HG03103 (cell line): ENCODE data around the gene PDK2.

Source experiments
- ATAC-seq: cut with Tn5 transposase; IDR thresholded peaks from one replicate; pipeline ENCODE4 v1.9.1; 2021; ENCODE audit warnings: low read depth; ENCODE audit not compliant: unreplicated experiment

The PDK2 gene

DNA sequence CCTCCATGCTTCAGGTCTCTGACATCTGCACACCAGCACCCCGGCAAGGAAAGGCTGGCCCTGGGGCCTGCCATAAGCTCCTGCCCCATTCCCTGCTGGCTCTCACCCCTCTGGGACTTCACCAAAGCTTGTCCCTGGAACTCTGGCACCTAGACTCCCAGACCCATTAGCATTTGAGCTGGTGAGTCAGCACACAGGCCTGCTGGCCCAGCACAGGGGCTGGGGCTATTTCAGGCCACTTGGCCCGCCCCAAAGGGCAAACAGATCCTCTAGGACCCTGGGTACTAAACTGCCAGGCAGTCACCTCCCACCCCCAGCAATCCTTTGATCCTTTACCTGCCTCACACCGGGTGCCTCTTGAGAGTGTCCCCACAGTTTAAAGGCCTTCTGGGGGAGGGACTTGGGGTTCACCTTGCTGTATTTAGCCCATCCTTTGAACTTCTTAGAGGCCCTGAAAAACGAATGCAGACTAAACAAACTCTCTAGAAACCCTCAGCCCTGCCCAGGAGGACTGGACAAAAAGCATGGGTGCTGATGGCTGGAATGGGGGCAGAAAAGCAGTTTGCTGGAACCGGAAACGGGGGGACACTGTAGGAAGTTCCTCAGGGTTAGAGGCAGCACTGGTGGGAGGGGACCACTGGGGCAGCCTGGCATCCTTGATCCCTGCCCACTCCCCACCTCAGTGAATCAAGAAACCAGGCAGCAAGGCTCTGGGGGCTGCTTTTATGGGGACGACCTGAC lies 38.0 kb downstream of the PDK2 start:
- ATAC-seq, result no peak

DNA sequence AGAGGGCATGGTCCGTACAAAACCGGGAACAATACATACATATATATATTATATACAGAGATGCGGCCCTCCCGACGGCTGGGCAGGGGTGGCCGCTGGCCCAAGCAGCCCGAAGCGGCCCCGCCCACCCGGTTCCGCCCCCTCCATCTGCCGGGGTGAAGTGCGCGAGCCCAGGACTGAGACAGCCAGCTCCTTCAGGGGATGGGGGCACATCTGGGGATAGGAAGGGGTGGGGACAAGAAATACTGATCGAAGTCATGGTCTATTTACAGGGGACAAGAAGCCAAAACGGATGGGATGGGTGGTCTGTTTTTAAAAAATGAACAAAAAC lies 38.6 kb downstream of the PDK2 start:
- ATAC-seq, result no peak

DNA sequence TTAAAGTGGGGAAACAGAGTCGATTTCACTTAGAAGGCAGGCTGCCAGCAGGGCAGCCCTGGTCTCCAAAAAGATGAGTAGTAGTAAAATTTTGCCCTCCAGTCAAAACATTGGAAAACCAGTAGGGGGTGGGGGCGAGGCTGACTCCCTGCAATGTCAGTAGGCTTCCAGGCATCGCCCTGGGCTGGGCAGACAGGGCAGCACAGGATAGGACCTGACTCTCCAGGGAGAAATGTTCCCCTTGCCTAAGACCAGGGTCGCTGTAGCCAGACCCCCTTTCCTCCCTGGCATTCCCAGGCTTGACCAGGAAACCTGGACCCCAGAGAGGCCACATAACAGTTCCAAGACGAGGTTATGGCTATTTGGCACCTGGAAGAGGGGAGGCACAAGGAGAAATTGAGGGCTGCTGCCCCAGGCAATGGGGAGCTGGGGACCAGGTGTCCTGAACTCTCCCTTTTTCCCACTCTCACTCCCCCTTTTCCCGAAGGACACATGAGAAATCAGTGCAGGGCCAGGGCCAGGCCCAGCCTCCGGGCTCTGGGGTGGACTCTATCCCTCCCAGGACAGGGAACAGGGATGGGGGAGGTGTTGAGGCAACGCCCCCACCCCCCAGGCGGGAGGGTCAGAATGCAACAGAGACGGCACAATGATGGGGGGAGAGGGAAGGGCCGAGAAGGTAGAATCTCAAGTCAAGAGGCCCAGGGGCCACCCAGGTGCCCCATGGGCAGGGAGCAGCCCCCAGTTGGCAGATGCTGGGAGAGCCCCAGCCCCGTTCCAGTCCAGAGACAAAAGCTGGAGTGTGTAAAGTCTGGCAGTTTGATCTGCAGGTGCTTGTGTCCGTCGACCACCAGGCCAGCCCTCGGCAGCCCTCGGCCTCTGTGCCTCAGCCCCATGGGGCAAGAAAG lies 39.3 kb downstream of the PDK2 start:
- no peak for ATAC-seq

- no peak for ATAC-seq
Measured at GRCh38 chr17:50135316-50136095, 40.4 kb downstream of the PDK2 start.

DNA sequence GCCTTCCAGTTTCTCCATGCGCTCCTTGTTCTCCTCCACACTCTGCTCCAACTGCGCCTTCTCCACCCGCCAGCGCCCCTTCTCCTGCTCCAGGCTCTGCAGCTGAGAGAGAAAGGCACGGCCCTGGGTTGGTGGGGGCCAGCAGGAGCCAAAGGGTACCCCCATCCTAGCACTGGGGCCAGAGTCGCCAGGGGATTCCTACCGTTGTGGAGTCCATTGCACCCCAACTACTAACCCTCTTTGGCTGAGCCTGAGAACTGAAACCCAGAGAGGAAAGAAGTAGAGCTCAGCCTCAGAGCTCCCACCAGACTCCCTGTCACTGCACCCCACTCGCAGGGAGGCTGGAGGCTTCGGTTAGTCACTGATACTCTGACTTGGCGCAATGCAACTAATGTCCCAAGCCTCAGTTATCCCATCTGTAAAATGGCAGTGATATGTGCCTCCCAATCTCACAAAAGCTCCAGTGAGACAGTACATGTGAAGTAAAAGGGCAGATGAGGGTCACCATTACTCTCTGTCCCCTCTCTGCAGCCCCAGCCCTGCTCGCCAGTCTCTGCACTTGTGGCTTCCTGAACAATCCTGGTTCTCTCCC lies 41.0 kb downstream of the PDK2 start:
- no peak for ATAC-seq

- no peak for ATAC-seq
Measured at GRCh38 chr17:50137042-50137441, 41.9 kb downstream of the PDK2 start.

DNA sequence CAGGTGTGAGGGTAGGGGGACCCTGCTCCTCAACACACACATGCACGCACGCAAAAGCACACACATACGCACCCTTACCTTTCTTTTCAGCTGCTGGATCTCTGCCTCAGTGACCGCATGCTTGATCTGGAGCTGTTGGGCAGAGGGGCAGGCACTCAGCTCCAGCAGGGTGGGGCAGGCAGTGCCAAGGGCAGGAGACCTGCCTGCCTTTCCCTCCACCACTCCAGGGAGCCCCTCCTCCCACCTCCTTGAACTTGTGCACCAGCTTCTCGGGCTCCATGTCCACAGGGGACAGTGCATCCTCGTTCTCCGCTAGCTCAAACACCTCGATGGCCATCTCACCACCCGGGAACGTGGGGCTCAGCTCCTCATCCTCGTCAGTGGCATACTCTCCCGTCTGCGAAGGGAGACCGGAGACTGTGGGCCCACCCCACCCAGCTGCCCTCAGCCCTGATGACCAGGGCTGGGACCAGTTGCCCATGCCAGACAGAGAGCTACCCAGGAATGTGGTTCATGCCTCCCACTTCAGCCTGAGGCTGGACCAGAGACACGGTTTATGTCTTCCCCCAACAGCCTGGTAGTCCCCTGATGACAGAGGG lies 44.1 kb downstream of the PDK2 start:
- no peak for ATAC-seq

DNA sequence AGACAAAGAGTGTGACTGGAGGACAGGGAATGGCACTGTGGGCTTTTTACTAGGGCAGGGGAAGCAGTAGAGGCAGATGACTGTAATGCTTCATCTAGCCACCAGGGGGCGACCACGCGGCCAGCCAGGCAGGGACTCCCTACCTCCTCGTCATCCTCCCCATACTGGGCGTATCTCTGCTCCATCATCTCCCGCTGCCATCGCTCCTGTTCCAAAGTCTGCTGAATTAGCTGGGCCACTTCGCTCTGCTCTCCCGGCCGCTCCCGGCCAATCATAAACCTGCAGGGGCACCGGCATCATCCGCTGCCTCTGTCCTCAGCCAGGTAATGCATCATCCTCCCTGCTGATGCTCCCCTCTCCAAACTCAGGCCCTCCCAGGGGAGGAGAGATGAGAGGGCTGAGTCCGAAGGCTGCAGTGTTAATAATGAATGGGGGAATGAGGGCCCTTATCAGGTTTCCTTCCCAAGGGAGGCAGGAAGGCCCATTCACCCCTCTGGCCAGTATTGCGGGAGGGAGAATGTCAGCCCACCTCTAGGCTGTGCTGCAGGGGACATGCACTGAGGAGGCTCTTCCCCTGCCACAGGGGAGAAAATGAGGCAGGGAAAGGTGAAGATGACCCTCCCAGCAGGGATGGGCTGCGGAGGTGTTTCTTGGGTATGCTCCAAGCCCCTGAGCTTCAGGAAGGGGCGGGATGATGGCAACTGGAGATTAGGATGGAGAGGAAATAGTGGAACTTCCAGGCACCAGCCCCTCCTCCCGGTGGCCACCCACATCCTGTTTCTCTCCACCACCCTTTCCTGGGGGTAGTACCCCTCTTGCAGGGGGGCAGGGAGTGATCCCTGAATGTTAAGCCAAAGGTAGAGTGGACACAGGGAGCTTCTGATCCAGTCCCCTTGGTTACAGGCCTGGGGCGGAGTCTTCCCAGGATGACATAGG lies 45.1 kb downstream of the PDK2 start:
- no peak for ATAC-seq

DNA sequence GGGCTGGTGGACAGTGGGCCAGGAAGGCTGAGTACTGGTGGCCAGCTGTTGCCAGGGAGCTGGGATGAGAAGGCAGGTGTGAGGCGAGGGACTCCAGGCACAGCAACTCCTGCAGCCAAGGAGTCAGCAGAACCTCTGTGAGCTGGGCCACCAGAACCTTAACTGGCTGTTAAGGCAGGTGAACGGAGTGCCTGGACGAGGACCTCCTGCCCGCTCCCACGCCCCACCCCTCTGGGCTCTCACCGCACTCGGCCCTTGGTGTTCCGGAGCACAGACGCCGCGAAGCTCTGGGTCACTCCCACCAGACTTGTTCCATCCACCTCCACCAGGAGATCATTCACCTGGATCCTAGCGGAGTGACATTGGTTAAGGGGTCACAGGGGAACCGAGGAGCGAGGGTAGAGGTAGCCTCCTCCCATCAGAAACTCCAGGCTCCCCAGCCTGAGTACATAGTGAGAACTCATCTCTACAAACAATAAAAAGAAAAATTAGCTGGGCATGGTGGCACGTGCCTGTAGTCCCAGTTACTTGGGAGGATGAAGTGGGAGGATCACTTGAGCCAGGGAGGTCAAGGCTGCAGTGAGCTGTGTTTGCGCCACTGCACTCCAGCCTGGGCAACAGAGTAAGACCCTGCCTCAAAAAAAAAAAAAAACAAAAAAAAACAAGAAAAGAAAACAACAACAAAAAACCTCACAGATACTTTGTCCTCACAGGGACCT lies 46.0 kb downstream of the PDK2 start:
- ATAC-seq, result no peak

GRCh38 chr17:50141745-50142110 lies 46.6 kb downstream of the PDK2 start:
- ATAC-seq, result no peak

DNA sequence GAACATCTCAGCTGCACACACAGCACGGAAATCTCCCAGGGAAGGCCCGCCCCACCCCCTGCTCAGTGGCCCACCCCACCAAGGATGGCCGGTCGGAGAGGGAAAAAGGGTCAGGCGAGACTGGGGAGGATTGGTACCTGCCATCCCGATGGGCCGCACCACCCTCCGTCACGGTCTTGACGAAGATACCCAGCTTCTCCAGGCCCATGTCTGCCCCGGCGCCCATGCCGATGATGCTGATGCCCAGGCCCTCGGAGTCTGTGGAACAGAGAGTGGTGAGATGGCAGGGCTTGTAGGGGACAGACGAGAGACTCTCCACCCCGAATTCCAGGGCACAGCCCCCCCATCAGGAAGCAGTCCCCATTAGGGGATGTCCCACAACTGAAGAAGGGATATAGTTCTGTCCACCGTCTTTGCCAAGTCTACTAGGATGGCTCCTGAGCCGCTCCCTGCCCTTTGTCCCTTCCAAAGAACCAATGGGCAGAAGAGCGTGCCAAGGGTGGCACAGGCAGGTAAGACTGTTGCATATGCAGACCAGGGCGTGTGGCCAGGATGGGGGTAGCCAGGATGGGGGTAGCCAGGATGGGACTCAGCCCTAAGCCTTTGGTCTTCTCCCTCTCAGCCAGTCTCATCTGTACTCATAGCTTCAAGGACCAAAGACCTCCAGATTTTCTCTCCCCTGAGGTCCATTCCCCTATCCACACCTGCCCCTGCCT lies 48.5 kb downstream of the PDK2 start:
- no peak for ATAC-seq

GRCh38 chr17:50144355-50144754 lies 49.2 kb downstream of the PDK2 start:
- ATAC-seq, result no peak

GRCh38 chr17:50144845-50145531 lies 49.8 kb downstream of the PDK2 start:
- ATAC-seq, result no peak

- ATAC-seq, result no peak
Measured at GRCh38 chr17:50145532-50146229, 50.5 kb downstream of the PDK2 start.

DNA sequence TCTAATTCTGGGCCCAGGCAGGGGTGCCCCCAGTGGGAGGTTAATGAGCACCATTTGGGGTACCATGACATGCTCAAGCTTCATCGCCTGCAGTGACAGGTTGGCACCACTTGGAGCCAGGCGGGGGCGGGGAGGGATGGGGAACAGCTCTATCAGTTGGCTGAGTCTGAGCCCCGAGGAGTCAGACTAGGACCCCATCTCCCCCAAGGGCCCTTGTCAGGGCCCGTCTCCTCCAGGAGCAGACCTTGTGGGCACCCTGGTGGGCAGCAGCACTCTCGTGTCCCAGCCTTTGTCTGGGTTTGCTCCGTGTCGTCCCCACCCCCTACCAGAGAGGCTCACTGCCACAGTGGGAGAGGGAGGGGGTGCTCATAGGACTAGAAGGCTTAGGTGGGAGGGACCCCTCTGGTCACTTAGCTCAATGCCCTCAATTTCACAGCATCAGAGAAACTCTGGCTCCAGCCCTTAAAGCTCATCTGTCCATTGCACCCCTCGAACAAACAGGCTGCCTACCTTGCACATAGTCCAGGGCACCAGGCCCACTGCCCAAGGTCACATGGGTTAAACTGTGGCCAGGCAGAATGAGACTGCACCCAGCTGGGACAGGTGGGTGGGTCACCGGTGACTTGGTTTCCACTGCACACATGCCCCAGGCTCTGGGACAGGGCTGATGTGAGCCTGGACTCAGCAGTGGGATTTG lies 51.2 kb downstream of the PDK2 start:
- ATAC-seq, result no peak

GRCh38 chr17:50146927-50147665 lies 51.9 kb downstream of the PDK2 start:
- ATAC-seq, result no peak
